ENCODE measurements around the gene PARVA. TPM values are rescaled to one million over a fixed set of nuclear protein-coding genes. Genes with fewer than 3 reads are reported as not detected.

Gene PARVA
- total RNA-seq, 1 experiment from 2014 or later, result 18.1 TPM

GRCh38 chr11:12496181-12497025, 119.0 kb downstream of the PARVA start:
- no peak overlapping the region for H3K23ac ChIP-seq (ENCODE audit: insufficient read length, low read depth, low read length)
- no peaks in the 10 kb centered on the region for H3K23me2 ChIP-seq (ENCODE audit: insufficient read length, low read depth, low read length, poor library complexity, severe bottlenecking)
- H3K18ac ChIP-seq (ENCODE audit: insufficient read length, low read depth, low read length), result no peak overlapping the region
- no peak overlapping the region for H3T11ph ChIP-seq (ENCODE audit: low read length)
- H4K8ac ChIP-seq (replicated peaks; ENCODE audit: insufficient read length, low read depth, low read length), result no peak overlapping the region
- no peaks in the 10 kb centered on the region for H4K20me1 ChIP-seq (ENCODE audit: control insufficient read depth, insufficient read depth, insufficient read length)
- H4K91ac ChIP-seq (ENCODE audit: insufficient read length, low read depth, low read length), result no peak overlapping the region
- H3K56ac ChIP-seq (ENCODE audit: insufficient read length, low read depth, low read length), result no peak overlapping the region
- no peak overlapping the region for H3K4ac ChIP-seq (ENCODE audit: low read depth, low read length)
- H4K5ac ChIP-seq (ENCODE audit: insufficient read length, low read depth, low read length), result no peak overlapping the region
- Mint-ChIP-seq H3K27me3 (ENCODE audit: low read depth) (peaks cover 5% of the 10 kb centered on the region), H3K9me3 (no peaks in the 10 kb centered on the region), H3K4me3 (no peak overlapping the region), H3K4me1 (peaks cover 15 to 20% of the 10 kb centered on the region in 2 experiments), H3K36me3 (ENCODE audit: insufficient read depth in 1 of 3, low read depth in 3 of 3) (peaks cover 0 to 2% (median 0%) of the 10 kb centered on the region in 3 experiments; a peak in 1 of 7 replicates), H3K27ac (no peak overlapping the region)
- H2BK120ac ChIP-seq (ENCODE audit: low read depth, low read length, poor library complexity, severe bottlenecking), result no peak overlapping the region
- no peak overlapping the region for H2BK15ac ChIP-seq (ENCODE audit: low read depth, low read length)
- H2BK5ac ChIP-seq (ENCODE audit: insufficient read length, low read length), result no peak overlapping the region
- H3K4me2 ChIP-seq (ENCODE audit: insufficient read depth, insufficient read length, low read length), result no peak overlapping the region
- no peaks in the 10 kb centered on the region for H3K27me3 ChIP-seq (ENCODE audit: insufficient read depth, low read length)
- H2BK12ac ChIP-seq (ENCODE audit: insufficient read length, low read depth, low read length), result no peak overlapping the region
- no peaks in the 10 kb centered on the region for H3K79me1 ChIP-seq (ENCODE audit: insufficient read depth, low read depth, low read length, poor library complexity, severe bottlenecking)
- H3K4me1 ChIP-seq (ENCODE audit: insufficient read depth, low read length), result peaks cover 4% of the 10 kb centered on the region; the same call in 1 of the 2 replicates
- no peak overlapping the region for H3K9ac ChIP-seq (ENCODE audit: extremely low read depth, insufficient read length, low read length)
- H3K79me2 ChIP-seq (ENCODE audit: insufficient read depth, low read length), result no peaks in the 10 kb centered on the region
- peak; percentile 41 for DNase-seq
- no peak overlapping the region for H2AK5ac ChIP-seq (ENCODE audit: insufficient read length, low read length)
- no peak overlapping the region for H2BK20ac ChIP-seq (ENCODE audit: low read depth, low read length, poor library complexity, severe bottlenecking)
- TF ChIP-seq, protein P1, sequence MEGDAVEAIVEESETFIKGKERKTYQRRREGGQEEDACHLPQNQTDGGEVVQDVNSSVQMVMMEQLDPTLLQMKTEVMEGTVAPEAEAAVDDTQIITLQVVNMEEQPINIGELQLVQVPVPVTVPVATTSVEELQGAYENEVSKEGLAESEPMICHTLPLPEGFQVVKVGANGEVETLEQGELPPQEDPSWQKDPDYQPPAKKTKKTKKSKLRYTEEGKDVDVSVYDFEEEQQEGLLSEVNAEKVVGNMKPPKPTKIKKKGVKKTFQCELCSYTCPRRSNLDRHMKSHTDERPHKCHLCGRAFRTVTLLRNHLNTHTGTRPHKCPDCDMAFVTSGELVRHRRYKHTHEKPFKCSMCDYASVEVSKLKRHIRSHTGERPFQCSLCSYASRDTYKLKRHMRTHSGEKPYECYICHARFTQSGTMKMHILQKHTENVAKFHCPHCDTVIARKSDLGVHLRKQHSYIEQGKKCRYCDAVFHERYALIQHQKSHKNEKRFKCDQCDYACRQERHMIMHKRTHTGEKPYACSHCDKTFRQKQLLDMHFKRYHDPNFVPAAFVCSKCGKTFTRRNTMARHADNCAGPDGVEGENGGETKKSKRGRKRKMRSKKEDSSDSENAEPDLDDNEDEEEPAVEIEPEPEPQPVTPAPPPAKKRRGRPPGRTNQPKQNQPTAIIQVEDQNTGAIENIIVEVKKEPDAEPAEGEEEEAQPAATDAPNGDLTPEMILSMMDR (conservative IDR thresholded peaks at IDR 0.05), result peak; percentile 44
- WGBS (ENCODE audit: extremely low coverage, insufficient read length, low lambda C conversion rate), result no CpG with 5 or more reads among the region's 6 CpGs
- H3K9me3 ChIP-seq (ENCODE audit: control insufficient read depth, low read depth, low read length), result no peaks in the 10 kb centered on the region
- H3K14ac ChIP-seq (ENCODE audit: insufficient read depth, low read length), result no peak overlapping the region
- H3K27ac ChIP-seq (ENCODE audit: insufficient read length, low read depth, low read length), result no peak overlapping the region
- no peak overlapping the region for H2AFZ ChIP-seq (ENCODE audit: low read length)
